NCI-H526 (cell line): Measurements from ENCODE around the gene TBC1D2B.

ENCODE experiments used
- DNase-seq, 2 experiments: peaks; one replicate each; lab custom pipeline; 2025; lab: John Stamatoyannopoulos, UW

TBC1D2B gene

DNA sequence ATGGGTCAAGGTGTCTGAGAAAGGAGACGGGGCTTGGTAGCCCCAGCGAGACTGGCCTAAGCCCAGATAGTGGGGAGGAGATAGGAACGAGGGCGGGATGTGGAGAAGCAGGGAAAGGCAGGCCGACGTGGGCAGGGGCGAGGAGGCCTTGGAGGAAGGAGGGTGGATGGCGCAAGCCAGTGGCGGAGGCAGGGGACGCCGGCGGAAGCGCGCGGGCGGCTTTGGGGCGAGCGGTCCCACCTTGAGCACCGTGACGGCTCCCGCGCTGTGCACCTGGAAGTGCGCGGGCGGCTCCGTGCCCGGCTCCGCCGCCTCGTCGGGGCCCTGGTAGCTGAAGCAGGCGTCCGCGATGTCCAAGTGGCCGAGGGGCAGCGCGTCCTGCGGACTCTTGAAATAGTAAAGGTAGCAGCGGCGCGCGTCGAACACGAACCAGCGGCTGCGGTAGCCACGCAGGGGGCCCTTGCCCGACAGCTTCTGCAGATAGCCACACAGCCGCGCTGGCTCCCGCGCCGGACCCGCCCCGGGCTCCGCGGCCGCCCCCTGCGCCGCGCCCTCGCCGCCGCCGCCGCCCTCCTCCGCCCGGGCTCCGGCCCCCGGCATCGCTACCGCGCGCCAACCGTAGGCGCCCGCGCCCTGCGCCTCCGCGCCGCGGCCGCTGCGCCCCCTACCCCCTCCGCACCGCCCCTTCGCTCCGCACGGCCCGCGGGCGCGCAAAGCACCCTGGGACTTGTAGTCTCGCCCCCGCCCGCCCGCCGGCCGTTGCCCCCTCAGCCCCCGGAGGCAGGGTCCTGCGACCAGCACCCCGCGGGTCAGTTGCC, at the start of gene TBC1D2B:
Gene TBC1D2B, minus strand, starts transcription at position 659 of the 818 bp plus-strand sequence. Its CDS starts 59 bp downstream, at position 600.
- DNase-seq: peak in 1 of 2 experiments; percentile 87

- no peak for DNase-seq
Observed at GRCh38 chr15:78125267-78125666, 47.8 kb upstream of the TBC1D2B start.

- no peak for DNase-seq
Observed at GRCh38 chr15:78120523-78120922, 43.0 kb upstream of the TBC1D2B start.

DNA sequence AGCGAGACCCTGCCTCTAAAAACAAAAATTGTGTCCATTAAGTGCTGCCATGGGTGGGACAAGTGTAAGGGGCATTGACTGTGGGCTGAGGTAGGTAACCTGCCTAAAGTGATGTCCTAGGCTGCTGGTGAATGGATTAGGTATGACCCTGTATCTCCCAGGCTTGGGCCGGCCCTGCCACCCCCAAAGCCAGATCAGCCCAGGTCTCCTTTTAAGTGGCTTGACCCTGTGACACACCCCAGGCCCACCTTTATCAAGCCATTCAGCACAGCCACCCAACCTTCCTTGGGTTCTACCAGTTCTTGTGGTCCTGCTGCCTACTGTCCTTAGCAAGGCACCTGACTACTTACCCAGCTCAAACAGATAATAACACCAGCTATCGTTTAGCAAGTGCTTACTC, 35.0 kb upstream of the TBC1D2B start:
- DNase-seq: no peak

DNA sequence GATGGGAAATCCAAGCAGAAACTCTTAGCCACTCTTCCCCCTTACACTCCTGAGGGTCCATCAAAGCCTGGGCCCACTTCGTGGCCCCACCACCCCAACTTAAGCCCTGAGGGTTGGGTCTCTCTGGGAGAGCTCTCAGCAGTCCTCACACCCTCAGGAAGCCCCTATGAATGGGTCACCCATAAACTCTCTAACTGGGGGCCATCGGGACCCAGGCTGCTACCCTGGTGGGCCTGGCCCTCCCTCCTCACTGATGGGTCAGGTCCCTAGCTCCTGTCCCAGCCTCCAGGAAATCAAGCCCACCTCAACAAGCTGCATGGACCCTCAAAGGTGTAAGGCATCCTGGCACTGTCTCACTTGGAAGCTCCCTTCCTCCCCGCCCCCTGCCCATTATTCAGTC, 34.3 kb upstream of the TBC1D2B start:
- no peak for DNase-seq

DNA sequence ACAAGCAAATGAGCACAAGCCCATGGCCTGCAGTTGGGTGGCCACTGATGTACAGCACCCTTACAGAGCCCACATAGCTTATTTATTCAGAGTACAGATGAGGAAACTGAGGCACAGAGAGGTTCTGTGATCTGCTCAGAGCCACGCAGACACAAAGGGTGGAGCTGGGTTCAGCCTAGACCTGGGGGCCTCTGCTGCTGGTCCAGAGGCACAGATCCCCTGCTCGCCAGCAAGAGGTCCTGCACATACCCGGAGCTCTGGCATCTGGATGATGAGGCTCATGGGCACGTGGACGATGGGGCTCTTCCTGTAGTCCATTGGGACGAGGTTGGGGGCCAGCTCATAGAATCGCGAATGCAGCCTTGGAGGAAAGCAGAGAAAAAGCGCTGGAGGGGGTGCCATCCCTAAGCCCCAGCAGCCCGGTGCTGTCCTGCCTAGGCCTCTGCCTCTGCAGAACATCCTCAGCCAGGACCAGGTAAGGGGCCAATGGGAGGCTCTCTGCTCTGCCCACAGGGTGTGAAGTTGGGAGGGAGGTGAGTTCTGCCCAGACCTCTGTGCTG, 33.5 kb upstream of the TBC1D2B start:
- DNase-seq: no peak

DNA sequence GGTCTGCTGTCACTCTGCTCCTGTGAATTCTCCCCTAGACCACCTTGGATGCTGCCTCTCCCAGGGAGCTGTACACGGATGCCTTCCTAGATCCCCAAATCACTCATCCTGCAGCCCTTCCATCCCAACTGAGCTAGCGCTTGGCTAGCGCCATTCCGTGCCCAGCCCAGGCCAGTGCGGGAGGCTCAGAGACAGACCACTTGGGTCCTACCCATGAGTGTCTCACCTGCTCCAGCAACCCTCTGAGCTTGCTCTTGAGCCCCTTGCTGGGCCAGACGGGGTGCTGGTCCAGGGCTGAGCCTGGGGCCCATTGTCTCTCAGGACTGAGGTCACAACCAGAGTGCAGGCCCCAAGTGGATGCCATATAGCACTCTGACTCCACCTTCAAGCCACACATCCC, 32.6 kb upstream of the TBC1D2B start:
- DNase-seq: no peak

GRCh38 chr15:78109156-78109555, 31.6 kb upstream of the TBC1D2B start:
- no peak for DNase-seq

DNA sequence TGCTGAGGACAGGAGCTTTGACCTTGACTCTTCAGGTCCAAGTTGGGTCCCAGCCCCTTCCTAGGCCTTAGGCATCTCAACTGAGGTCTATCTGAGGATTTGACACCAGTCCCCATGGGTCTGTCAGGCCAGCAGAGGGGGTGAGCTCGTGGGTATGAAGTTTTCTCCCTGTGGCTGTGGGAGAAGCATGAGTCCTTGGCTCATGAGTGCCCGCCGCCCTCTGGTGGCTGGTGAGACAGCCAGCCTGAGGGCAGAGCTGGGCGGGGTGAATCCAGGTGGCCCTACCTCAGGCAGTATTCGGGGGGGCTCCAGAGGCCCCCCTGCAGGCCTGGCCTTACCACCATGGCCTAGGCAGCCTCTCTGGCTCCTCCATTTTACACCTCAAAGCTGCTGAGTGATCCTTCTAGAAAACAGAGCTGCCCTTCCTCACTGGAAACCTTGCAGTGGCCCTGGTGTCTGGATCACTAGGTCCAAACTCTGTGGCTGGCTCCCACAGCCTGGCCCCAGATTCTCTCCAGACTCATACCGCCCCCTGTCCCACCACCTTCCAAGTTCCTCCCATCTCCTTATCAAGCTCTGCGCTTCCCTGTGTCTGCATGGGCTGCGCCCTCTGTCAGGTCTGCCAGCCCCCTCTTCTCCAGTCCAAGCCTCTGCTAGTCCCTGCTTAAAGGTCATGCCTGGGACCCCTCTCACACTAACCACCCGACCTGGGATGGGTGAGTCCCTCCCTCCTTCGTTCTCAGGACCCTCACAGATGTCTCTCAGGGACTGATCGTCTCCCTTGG, 31.0 kb upstream of the TBC1D2B start:
- peak; percentile 90 to 95 for DNase-seq

DNA sequence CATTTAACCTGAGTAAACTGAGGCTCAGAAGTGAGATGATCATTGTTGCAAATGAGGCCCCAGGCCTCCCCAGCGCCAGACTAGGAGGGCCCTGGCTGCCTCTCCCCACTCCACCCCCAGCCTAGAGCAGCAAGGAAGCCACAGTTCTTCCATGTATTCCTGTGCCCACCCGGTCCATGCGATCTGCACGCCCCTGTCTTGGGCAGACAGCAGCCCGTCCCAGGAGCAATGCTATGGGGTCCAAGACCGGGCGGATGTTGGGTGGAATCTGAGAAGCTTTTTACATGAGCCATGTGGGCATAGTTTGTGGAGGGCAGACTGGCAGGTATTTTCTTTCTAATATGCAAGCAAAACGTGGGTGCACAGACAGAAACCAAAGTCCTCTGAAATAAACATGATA, 30.0 kb upstream of the TBC1D2B start:
- no peak for DNase-seq

GRCh38 chr15:78105476-78106241, 28.1 kb upstream of the TBC1D2B start:
- DNase-seq: no peak

DNA sequence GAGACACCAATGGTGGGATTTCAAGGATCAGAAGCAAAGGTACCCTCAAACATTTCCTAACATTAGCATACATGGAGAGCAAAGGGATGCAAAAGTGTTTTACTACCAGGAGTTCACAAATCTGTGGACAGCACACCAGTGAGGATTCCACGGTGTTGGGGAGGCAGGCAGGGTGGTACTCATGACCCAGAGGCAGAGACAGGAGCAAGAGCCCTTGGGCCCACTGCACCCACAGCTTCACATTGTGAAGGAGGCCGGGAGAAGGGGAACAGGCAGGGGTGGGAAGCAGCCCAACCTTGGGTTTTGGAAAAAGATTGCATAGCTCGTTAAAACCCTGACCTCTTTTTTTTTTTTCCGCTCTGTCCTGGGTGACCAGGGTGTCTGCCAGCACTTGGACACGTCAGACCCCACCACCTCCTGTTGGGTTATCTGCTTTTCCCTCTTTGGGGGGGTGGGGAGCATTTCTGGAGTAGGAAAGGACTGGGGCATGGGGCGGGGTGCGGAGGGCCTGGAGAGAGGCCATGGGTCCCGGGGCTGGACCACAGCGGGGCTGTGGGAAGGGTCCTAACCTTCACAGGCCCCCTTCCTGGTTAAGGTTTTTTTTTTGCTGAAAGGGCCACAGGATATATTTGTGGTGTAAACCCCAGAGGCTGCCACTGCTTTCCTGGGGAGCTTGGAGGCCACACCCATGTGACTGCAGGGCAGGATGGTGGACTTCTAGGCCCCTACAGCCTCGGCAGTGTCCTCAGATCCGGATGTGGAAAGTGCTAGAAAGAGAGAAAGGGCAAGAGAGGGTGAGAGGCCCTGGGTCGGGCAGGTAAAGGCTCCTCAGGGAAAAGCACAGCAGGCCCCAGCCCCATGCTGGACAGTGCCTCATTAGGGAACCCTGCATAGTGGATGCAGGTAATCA, 27.3 kb upstream of the TBC1D2B start:
- no peak for DNase-seq

DNA sequence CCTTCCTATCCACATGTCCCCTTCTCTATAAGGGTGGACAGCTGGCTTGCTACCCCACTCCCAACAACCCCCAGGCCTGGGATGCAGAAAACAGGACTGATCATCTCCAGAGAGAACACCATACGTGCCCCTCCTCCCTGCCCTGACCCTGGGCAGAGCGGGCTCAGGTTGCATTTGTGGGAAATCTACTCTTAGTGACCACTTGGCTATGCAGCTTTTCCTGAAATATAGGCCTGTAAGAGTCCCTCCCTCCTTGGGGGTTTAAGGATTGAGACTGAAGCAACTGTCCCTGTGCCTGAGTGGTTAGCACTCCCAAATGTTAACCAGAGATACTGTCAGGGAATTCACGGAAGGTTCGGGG, 26.6 kb upstream of the TBC1D2B start:
- no peak for DNase-seq

GRCh38 chr15:78103406-78104118, 26.1 kb upstream of the TBC1D2B start:
- no peak for DNase-seq

GRCh38 chr15:78102741-78103140, 25.2 kb upstream of the TBC1D2B start:
- peak in 1 of 2 experiments; percentile 44 for DNase-seq

- no peak for DNase-seq
Observed at GRCh38 chr15:78102211-78102610, 24.7 kb upstream of the TBC1D2B start.

GRCh38 chr15:78101423-78102105, 24.1 kb upstream of the TBC1D2B start:
- no peak for DNase-seq

- DNase-seq: no peak
Observed at GRCh38 chr15:78100886-78101285, 23.4 kb upstream of the TBC1D2B start.

- no peak for DNase-seq
Observed at GRCh38 chr15:78098131-78098755, 20.7 kb upstream of the TBC1D2B start.
